ENCODE measurements around the gene SASH1. TPM values are rescaled to one million over a fixed set of nuclear protein-coding genes. Genes with fewer than 3 reads are reported as not detected.

SASH1 gene
- total and polyA plus RNA-seq, 2 donors (not counting 3 experiments of a cell fraction or from before 2014, with no cell fraction given) = 18.5 to 103 TPM

GRCh38 chr6:148346681-148347440, 4.2 kb downstream of the SASH1 start:
- no peak overlapping the region for H3K27ac ChIP-seq (ENCODE audit: insufficient read depth, low read depth, low read length)
- dilution Hi-C loops (cut with MboI; ENCODE audit: extremely low pct_ligation_motif_present, low sequenced_read_pairs) = no loop called here
- no peaks in the 10 kb centered on the region for H3K27me3 ChIP-seq (ENCODE audit: control insufficient read depth in 2 of 2, insufficient read depth in 2 of 2, low read length in 2 of 2)
- H4K20me1 ChIP-seq (replicated peaks; ENCODE audit: control insufficient read depth, extremely low read depth, insufficient read depth, low read length) = no peaks in the 10 kb centered on the region
- peaks cover 99% of the 10 kb centered on the region for H3K79me2 ChIP-seq (ENCODE audit: control insufficient read depth, insufficient read depth, low read length)
- ChIA-PET POLR2A (interaction anchor here (0.6 kb wide), 1 partner anchor 110 kb away, joined by 3 read pairs; no protein-coding TSS in a partner anchor), CTCF (interaction anchor here (1.0 to 5.1 kb wide), 6 partner anchors 19 to 170 kb away, joined by 3 to 36 read pairs (median 4); no protein-coding TSS in a partner anchor)
- intact Hi-C loops (cut with micrococcal nuclease) = loop anchor here (1.0 kb wide), 1 partner anchor 94 kb away; no protein-coding TSS in a partner anchor
- peak overlapping the region; percentile 99 for H3K4me2 ChIP-seq (ENCODE audit: insufficient read depth, low read length)
- H3K4me3 ChIP-seq (replicated peaks in 1 of 3; ENCODE audit: insufficient read depth in 1 of 3, low read depth in 1 of 3, low read length in 3 of 3) = no peak overlapping the region
- H3K9ac ChIP-seq (replicated peaks; ENCODE audit: extremely low read depth, insufficient read depth, low read length) = no peak overlapping the region
- H2AFZ ChIP-seq (ENCODE audit: low read depth, low read length) = no peak overlapping the region
- H3K9me1 ChIP-seq (replicated peaks; ENCODE audit: control insufficient read depth, extremely low read depth, insufficient read depth, low read length) = no peaks in the 10 kb centered on the region
- no TSS peak for BruUV-seq (replicated peaks)
- DNase-seq (ENCODE audit: low read depth, low spot score) = peak; percentile 28
- no peaks in the 10 kb centered on the region for H3K9me3 ChIP-seq (replicated peaks; ENCODE audit: control insufficient read depth, insufficient read depth, low read length)
- peak; percentile 50 for FAIRE-seq
- no peaks in the 10 kb centered on the region for H3K36me3 ChIP-seq (ENCODE audit: control insufficient read depth in 2 of 2, extremely low read depth in 1 of 2, insufficient read depth in 2 of 2, low read length in 2 of 2)
- no peak for TF ChIP-seq FOS (IDR thresholded peaks at IDR 0.05; ENCODE audit: borderline replicate concordance, insufficient read depth, low read length)
- no peak for TF ChIP-seq MYC (IDR thresholded peaks at IDR 0.05; ENCODE audit: low read depth, low read length)
- no peak for TF ChIP-seq EZH2 (IDR thresholded peaks at IDR 0.05; ENCODE audit: borderline replicate concordance, low read depth, low read length, severe bottlenecking)
- no peak for TF ChIP-seq POLR2A (IDR thresholded peaks at IDR 0.05; ENCODE audit: low read depth, low read length)
- TF ChIP-seq POLR2AphosphoS5 (IDR thresholded peaks at IDR 0.05; ENCODE audit: insufficient read depth, low read depth, low read length) = no peak
- TF ChIP-seq CTCF (IDR thresholded peaks at IDR 0.05; ENCODE audit: extremely low read depth in 1 of 2, insufficient read depth in 1 of 2, low read depth in 1 of 2, low read length in 2 of 2) = no peak
- TF ChIP-seq MAX (IDR thresholded peaks at IDR 0.05; ENCODE audit: insufficient read depth, insufficient read length) = no peak
- TF ChIP-seq GATA2 (IDR thresholded peaks at IDR 0.05; ENCODE audit: insufficient read depth, insufficient read length, low read depth, low read length) = no peak
- TF ChIP-seq JUN (IDR thresholded peaks at IDR 0.05; ENCODE audit: borderline replicate concordance, insufficient read depth, insufficient read length, low read depth) = no peak
- peaks cover 48% of the 10 kb centered on the region for H3K4me1 ChIP-seq (ENCODE audit: control insufficient read depth, extremely low read depth, insufficient read depth, low read length)

Data from endothelial cell of umbilical vein (primary cell).